GM23338 (cell line): Measurements from ENCODE around the gene SEC22A. TPM values are rescaled to one million over a fixed set of nuclear protein-coding genes. Genes with fewer than 3 reads are reported as not detected.

ENCODE experiments used
- ATAC-seq: fragments of 200-7000 bp; cut with Tn5 transposase; 3 replicates; pipeline ENCODE4 v1.9.1; 2020
- DNase-seq: peaks from one replicate; pipeline ENCODE4 v3.0.0-alpha.2; 2015; ENCODE audit warnings: low spot score
- H2AFZ ChIP-seq: fragments of 200-600 bp; sonication (generic); 2 replicates; pipeline ENCODE4 v1.8.0; 2016; ENCODE audit warnings: antibody characterized with exemption, mild to moderate bottlenecking, moderate library complexity
- H3F3A ChIP-seq: fragments of 200-600 bp; sonication (generic); replicated peaks from 2 replicates; pipeline ENCODE4 v1.8.0; 2017; ENCODE audit warnings: antibody characterized with exemption, mixed run types, low read depth
- H3K27ac ChIP-seq: fragments of 200-600 bp; sonication (generic); 2 replicates; pipeline ENCODE4 v1.6.1; 2016; ENCODE audit warnings: low read depth
- H3K27me3 ChIP-seq: fragments of 200-600 bp; sonication (generic); 2 replicates; pipeline ENCODE4 v1.8.0; 2016; ENCODE audit warnings: mild to moderate bottlenecking, mixed run types, moderate library complexity; ENCODE audit not compliant: insufficient read depth
- H3K36me3 ChIP-seq: fragments of 200-600 bp; sonication (generic); 2 replicates; pipeline ENCODE4 v1.8.0; 2016; ENCODE audit warnings: mild to moderate bottlenecking; ENCODE audit not compliant: insufficient read depth
- H3K4me1 ChIP-seq: fragments of 200-600 bp; sonication (generic); 2 replicates; pipeline ENCODE4 v1.8.0; 2016; ENCODE audit warnings: mild to moderate bottlenecking, moderate library complexity; ENCODE audit not compliant: insufficient read depth
- H3K4me2 ChIP-seq: fragments of 200-600 bp; sonication (generic); 2 replicates; pipeline ENCODE4 v1.7.1; 2017; ENCODE audit warnings: mixed run types
- H3K4me3 ChIP-seq: fragments of 200-600 bp; sonication (generic); 2 replicates; pipeline ENCODE4 v1.6.1; 2016; ENCODE audit warnings: mixed run types
- H3K79me2 ChIP-seq: fragments of 200-600 bp; sonication (generic); replicated peaks from 2 replicates; pipeline ENCODE4 v1.8.0; 2017; ENCODE audit warnings: mild to moderate bottlenecking; ENCODE audit not compliant: insufficient read depth
- H3K9me2 ChIP-seq: fragments of 200-600 bp; sonication (generic); 2 replicates; pipeline ENCODE4 v1.8.0; 2017; ENCODE audit not compliant: insufficient read depth
- H4K20me1 ChIP-seq: fragments of 200-600 bp; sonication (generic); replicated peaks from 2 replicates; pipeline ENCODE4 v1.8.0; 2017; ENCODE audit warnings: mild to moderate bottlenecking; ENCODE audit not compliant: insufficient read depth
- H3K27ac Mint-ChIP-seq: 2 replicates; pipeline ENCODE4 v1.8.0; 2020; ENCODE audit warnings: inconsistent platforms, mild to moderate bottlenecking, moderate library complexity, mixed read lengths
- H3K27me3 Mint-ChIP-seq: 3 replicates; pipeline ENCODE4 v1.8.0; 2022; ENCODE audit warnings: low read depth, mild to moderate bottlenecking, moderate library complexity, mixed read lengths, inconsistent platforms; ENCODE audit not compliant: insufficient read depth, poor library complexity
- H3K36me3 Mint-ChIP-seq: 3 replicates; pipeline ENCODE4 v1.8.0; 2021; ENCODE audit warnings: low read depth, mild to moderate bottlenecking, inconsistent platforms, moderate library complexity, mixed read lengths
- H3K4me1 Mint-ChIP-seq: 3 replicates; pipeline ENCODE4 v1.8.0; 2020; ENCODE audit warnings: mild to moderate bottlenecking, inconsistent platforms, mixed read lengths
- H3K4me3 Mint-ChIP-seq: 3 replicates; pipeline ENCODE4 v1.8.0; 2021; ENCODE audit warnings: moderate library complexity, mild to moderate bottlenecking, inconsistent platforms, mixed read lengths
- H3K9me3 Mint-ChIP-seq: 3 replicates; pipeline ENCODE4 v1.8.0; 2020; ENCODE audit warnings: moderate library complexity, mild to moderate bottlenecking, inconsistent platforms, mixed read lengths
- CREB1 ChIP-seq: fragments of 250-450 bp; sonication (Bioruptor Pico); IDR thresholded peaks from 2 replicates; pipeline ENCODE4 v1.5.0; 2020; ENCODE audit warnings: low read depth, mild to moderate bottlenecking, moderate library complexity
- EZH2 ChIP-seq: fragments of 200-600 bp; sonication (generic); IDR thresholded peaks from one replicate; pipeline ENCODE4 v1.8.0; 2017; ENCODE audit warnings: antibody characterized with exemption, mild to moderate bottlenecking, low read depth; ENCODE audit not compliant: unreplicated experiment
- EZH2phosphoT487 ChIP-seq: fragments of 200-600 bp; sonication (generic); IDR thresholded peaks from one replicate; pipeline ENCODE4 v1.8.1; 2018; ENCODE audit warnings: antibody characterized with exemption; ENCODE audit not compliant: unreplicated experiment
- JUNB ChIP-seq: IDR thresholded peaks from one replicate; pipeline ENCODE4 v1.6.1; 2016; ENCODE audit warnings: antibody characterized with exemption; ENCODE audit not compliant: unreplicated experiment
- POLR2AphosphoS5 ChIP-seq: IDR thresholded peaks from 2 replicates; pipeline ENCODE4 v1.6.1; 2016; ENCODE audit warnings: antibody characterized with exemption, low read depth
- REST ChIP-seq: IDR thresholded peaks from one replicate; pipeline ENCODE4 v1.6.1; 2018; ENCODE audit warnings: antibody characterized with exemption; ENCODE audit not compliant: unreplicated experiment
- STAT1 ChIP-seq: IDR thresholded peaks from one replicate; pipeline ENCODE4 v1.6.1; 2016; ENCODE audit warnings: antibody characterized with exemption; ENCODE audit not compliant: unreplicated experiment
- ZNF114 ChIP-seq: fragments of 250-450 bp; sonication (Bioruptor Pico); IDR thresholded peaks from 2 replicates; pipeline ENCODE4 v1.5.0; 2020; ENCODE audit warnings: mild to moderate bottlenecking, moderate library complexity
- polyA plus RNA-seq: library from polyadenylated mRNA; unstranded; fragments of >200 nt; fragmentation: Nextera tagmentation; extraction: Ambion mirVana; gene quantifications from 2 replicates; pipeline ENCODE4 v1.2.1, GENCODE V29; 2016
- total RNA-seq: library from RNA; depleted of rRNA; stranded (reverse); fragments of >200 nt; shearing (Covaris generic); gene quantifications from 2 replicates; pipeline ENCODE4 v1.2.3, GENCODE V29; 2014
- TF ChIP-seq, protein P1 (sequence below), 2 experiments: fragments of 200-600 bp in 1 of 2; sonication (generic) in 1 of 2; conservative IDR thresholded peaks; 2 replicates each; pipeline versions ENCODE4 v1.5.1 to v1.6.1; 2016 to 2017; ENCODE audit warnings: antibody characterized with exemption in 2 of 2, low read depth in 2 of 2, mild to moderate bottlenecking in 2 of 2, moderate library complexity in 1 of 2
- TF ChIP-seq, protein P2 (sequence below): IDR thresholded peaks from 2 replicates; pipeline ENCODE4 v1.6.1; 2016; ENCODE audit warnings: antibody characterized with exemption

Gene SEC22A
- total and polyA plus RNA-seq, 2 experiments from 2014 or later, result 11.2 to 24.1 TPM

DNA sequence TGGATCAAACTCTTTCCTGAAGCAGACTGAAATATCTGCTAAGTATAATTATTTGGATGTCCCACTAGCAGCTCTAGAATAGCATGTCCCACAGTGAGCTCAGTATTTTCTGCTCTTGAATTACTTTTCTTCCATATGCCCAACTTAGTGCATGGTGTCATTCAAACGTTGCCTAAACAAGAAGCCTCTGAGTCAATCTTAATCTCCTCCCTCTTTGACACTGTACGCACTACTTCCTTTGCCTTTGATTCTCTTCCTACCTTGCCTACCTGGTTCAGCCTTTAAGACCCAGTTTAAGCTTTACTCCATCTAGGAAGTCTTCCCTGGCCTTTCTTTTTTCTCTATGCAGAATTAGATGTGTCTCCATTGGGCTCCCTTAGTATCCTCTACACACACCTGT lies 54.5 kb downstream of the SEC22A start (continued):
- TF ChIP-seq REST (no peak), EZH2 (no peak), CREB1 (CRISPR knock-in tag) (no peak)
- TF ChIP-seq, protein P1, sequence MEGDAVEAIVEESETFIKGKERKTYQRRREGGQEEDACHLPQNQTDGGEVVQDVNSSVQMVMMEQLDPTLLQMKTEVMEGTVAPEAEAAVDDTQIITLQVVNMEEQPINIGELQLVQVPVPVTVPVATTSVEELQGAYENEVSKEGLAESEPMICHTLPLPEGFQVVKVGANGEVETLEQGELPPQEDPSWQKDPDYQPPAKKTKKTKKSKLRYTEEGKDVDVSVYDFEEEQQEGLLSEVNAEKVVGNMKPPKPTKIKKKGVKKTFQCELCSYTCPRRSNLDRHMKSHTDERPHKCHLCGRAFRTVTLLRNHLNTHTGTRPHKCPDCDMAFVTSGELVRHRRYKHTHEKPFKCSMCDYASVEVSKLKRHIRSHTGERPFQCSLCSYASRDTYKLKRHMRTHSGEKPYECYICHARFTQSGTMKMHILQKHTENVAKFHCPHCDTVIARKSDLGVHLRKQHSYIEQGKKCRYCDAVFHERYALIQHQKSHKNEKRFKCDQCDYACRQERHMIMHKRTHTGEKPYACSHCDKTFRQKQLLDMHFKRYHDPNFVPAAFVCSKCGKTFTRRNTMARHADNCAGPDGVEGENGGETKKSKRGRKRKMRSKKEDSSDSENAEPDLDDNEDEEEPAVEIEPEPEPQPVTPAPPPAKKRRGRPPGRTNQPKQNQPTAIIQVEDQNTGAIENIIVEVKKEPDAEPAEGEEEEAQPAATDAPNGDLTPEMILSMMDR (conservative IDR thresholded peaks at IDR 0.05; ENCODE audit: low read depth in 2 of 2), result no peak

GRCh38 chr3:123258359-123258758 lies 56.6 kb downstream of the SEC22A start:
- Mint-ChIP-seq H3K36me3 (no peaks in the 10 kb centered on the region), H3K4me1 (peaks cover 9% of the 10 kb centered on the region), H3K9me3 (no peaks in the 10 kb centered on the region), H3K4me3 (no peak overlapping the region), H3K27ac (no peak overlapping the region), H3K27me3 (no peaks in the 10 kb centered on the region)
- DNase-seq, result no peak
- Histone ChIP-seq H4K20me1 (no peaks in the 10 kb centered on the region), H3K4me2 (no peak overlapping the region), H2AFZ (no peak overlapping the region), H3K27me3 (no peaks in the 10 kb centered on the region), H3K27ac (no peak overlapping the region), H3F3A (no peaks in the 10 kb centered on the region), H3K4me1 (peaks cover 3% of the 10 kb centered on the region; the same call in 1 of the 2 replicates), H3K79me2 (no peaks in the 10 kb centered on the region), H3K9me2 (no peaks in the 10 kb centered on the region), H3K4me3 (no peak overlapping the region), H3K36me3 (no peaks in the 10 kb centered on the region)
- no peak for ATAC-seq
- TF ChIP-seq STAT1 (no peak), ZNF114 (CRISPR knock-in tag) (no peak), JUNB (no peak), REST (no peak), CREB1 (CRISPR knock-in tag) (no peak), EZH2 (no peak), POLR2AphosphoS5 (no peak), EZH2phosphoT487 (no peak)
- TF ChIP-seq, protein P1 (conservative IDR thresholded peaks at IDR 0.05; ENCODE audit: low read depth in 2 of 2), result no peak
- TF ChIP-seq, protein P2, sequence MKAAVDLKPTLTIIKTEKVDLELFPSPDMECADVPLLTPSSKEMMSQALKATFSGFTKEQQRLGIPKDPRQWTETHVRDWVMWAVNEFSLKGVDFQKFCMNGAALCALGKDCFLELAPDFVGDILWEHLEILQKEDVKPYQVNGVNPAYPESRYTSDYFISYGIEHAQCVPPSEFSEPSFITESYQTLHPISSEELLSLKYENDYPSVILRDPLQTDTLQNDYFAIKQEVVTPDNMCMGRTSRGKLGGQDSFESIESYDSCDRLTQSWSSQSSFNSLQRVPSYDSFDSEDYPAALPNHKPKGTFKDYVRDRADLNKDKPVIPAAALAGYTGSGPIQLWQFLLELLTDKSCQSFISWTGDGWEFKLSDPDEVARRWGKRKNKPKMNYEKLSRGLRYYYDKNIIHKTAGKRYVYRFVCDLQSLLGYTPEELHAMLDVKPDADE, result no peak
